Neural cell (in vitro differentiated cells): ENCODE results near the gene OSM.

Source experiments
- EP300 ChIP-seq: fragments of 450-650 bp; conservative IDR thresholded peaks from 2 replicates; pipeline ENCODE4 v1.6.1; 2014; ENCODE audit warnings: antibody characterized with exemption, mild to moderate bottlenecking, moderate library complexity; ENCODE audit not compliant: poor library complexity, severe bottlenecking
- TF ChIP-seq, protein P1 (sequence below): fragments of 450-650 bp; IDR thresholded peaks from 2 replicates; pipeline ENCODE4 v1.5.1; 2014; ENCODE audit warnings: antibody characterized with exemption, mild to moderate bottlenecking, moderate library complexity; ENCODE audit not compliant: poor library complexity, severe bottlenecking

GRCh38 chr22:30284666-30285065 is 18.0 kb upstream of the OSM start:
- TF ChIP-seq, protein P1, sequence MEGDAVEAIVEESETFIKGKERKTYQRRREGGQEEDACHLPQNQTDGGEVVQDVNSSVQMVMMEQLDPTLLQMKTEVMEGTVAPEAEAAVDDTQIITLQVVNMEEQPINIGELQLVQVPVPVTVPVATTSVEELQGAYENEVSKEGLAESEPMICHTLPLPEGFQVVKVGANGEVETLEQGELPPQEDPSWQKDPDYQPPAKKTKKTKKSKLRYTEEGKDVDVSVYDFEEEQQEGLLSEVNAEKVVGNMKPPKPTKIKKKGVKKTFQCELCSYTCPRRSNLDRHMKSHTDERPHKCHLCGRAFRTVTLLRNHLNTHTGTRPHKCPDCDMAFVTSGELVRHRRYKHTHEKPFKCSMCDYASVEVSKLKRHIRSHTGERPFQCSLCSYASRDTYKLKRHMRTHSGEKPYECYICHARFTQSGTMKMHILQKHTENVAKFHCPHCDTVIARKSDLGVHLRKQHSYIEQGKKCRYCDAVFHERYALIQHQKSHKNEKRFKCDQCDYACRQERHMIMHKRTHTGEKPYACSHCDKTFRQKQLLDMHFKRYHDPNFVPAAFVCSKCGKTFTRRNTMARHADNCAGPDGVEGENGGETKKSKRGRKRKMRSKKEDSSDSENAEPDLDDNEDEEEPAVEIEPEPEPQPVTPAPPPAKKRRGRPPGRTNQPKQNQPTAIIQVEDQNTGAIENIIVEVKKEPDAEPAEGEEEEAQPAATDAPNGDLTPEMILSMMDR, result no peak
- no peak for TF ChIP-seq EP300
